Stimulated activated naive CD8-positive, alpha-beta T cell treated with anti-CD3 and anti-CD28 coated beads, Interleukin-15, Interleukin-2, amounts not matched to agents 100 U/mL and 50 U/mL, for 24 hours (primary cell): ENCODE measurements around the gene BCAT1.

Experiments used
- ATAC-seq: fragments of 150-1000 bp; cut with Tn5 transposase; one replicate; pipeline ENCODE4 v1.10.0; 2021
- DNase-seq: peaks from one replicate; pipeline ENCODE4 v3.0.0; 2021

Gene BCAT1

GRCh38 chr12:24760606-24761378 is 188.1 kb downstream of the BCAT1 start:
- ATAC-seq (no peak), DNase-seq (no peak)

- no peak for ATAC-seq
These were observed 188.7 kb downstream of the BCAT1 start for GRCh38 chr12:24760162-24760561.

More at GRCh38 chr12:24760162-24760561, 188.7 kb downstream of the BCAT1 start:
- DNase-seq: no peak
